GM12874 (cell line): ENCODE measurements around the gene ACP3.

Source experiments
- TF ChIP-seq, protein P1 (sequence below): IDR thresholded peaks from 2 replicates; pipeline ENCODE4 v1.5.1; 2011; ENCODE audit warnings: low read depth, mild to moderate bottlenecking, control low read depth, low read length, moderate library complexity; ENCODE audit not compliant: insufficient read depth

The ACP3 gene

DNA sequence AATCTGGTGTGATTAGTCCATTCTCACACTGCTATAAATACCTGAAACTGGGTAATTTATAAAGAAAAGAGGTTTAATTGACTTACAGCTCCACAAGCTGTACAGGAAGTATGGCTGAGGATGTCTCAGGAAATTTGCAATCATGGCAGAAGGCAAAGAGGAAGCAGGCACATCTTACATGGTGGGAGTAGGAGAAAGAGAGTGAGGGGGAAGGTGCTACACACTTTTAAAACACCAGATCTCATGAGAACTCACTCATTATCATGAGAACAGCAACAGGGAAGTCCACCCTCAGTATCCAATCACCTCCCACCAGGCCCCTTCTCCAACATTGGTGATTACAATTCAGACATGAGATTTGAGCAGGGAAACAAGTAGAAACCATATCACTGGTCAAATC, 24.0 kb upstream of the ACP3 start:
- TF ChIP-seq, protein P1, sequence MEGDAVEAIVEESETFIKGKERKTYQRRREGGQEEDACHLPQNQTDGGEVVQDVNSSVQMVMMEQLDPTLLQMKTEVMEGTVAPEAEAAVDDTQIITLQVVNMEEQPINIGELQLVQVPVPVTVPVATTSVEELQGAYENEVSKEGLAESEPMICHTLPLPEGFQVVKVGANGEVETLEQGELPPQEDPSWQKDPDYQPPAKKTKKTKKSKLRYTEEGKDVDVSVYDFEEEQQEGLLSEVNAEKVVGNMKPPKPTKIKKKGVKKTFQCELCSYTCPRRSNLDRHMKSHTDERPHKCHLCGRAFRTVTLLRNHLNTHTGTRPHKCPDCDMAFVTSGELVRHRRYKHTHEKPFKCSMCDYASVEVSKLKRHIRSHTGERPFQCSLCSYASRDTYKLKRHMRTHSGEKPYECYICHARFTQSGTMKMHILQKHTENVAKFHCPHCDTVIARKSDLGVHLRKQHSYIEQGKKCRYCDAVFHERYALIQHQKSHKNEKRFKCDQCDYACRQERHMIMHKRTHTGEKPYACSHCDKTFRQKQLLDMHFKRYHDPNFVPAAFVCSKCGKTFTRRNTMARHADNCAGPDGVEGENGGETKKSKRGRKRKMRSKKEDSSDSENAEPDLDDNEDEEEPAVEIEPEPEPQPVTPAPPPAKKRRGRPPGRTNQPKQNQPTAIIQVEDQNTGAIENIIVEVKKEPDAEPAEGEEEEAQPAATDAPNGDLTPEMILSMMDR = no peak

- TF ChIP-seq, protein P1 = no peak
These were observed 22.3 kb upstream of the ACP3 start for GRCh38 chr3:132294906-132295305.

DNA sequence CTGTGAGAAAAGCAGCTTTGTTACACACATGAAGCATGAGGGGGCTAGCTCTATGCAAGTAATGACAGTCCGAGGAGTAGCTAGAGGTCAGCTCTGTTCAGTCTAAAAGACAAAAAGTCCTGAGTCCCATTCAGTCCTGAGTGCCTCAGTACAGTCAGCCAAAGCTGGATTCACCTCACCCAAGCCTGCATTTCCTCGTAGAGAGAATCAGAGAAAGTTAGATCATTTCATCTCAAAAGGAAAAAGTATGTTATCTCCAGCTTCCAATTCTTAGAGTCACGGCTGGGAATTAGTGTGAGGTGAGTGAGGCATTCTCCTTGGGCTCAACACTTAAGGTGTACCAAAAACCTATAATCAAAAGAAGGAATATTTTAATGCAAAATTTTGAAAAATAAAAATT, 5.9 kb upstream of the ACP3 start:
- TF ChIP-seq, protein P1 = no peak

DNA sequence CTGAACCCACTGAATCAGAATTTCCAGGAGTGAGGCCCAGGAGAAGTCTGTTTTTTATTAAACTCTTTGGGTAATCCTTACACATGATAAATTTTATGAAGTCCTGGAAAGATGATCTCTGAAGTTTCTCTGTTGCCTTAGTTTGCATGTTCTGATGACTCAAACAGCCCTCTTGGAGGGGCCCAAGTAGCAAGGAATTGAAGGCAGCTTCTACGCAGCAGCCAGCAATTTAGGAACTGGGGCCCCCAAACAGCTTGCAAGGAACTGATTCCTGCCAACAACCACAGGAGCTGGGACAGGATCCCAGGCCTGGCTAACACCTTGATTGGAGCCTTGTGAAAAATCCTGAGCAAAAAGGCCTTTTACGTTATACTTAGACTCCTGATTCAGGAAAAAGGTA, 5.4 kb upstream of the ACP3 start:
- TF ChIP-seq, protein P1 = no peak

- TF ChIP-seq, protein P1 = no peak
These were observed 1.4 kb upstream of the ACP3 start for GRCh38 chr3:132315851-132316250.

DNA sequence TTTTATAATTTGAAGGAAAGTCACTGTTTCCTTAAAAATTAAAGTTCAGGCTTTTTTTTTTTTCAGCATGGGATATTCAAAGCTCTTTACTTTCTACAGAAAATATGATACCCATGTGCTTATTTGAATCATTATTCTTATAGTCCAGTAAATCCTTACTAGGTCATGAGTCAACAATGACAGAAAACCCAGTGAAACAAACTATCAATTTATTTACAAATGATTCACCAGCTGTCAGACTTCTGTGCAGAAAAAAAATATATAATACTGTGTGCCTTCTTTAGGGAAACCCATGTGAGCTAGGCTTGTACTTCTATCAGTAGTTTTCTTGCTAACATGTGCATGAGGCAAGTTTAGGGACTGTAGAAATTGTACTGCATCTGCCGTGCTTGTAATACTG, 1.2 kb downstream of the ACP3 start:
- TF ChIP-seq, protein P1 = no peak

- TF ChIP-seq, protein P1 = no peak
These were observed 4.1 kb downstream of the ACP3 start for GRCh38 chr3:132321304-132321703.
